Lower leg skin (tissue), 3 donors: ENCODE data around the gene MTFR1L.

ENCODE experiments used
- POLR2A ChIP-seq, 2 donors: fragments of 450-650 bp; IDR thresholded peaks; one replicate each; pipeline ENCODE4 v1.6.1; 2016 to 2017; ENCODE audit warnings: antibody characterized with exemption in 2 of 2, mild to moderate bottlenecking in 1 of 2, moderate library complexity in 1 of 2
- TF ChIP-seq, protein P1 (sequence below), 3 donors: fragments of 450-650 bp; IDR thresholded peaks; one replicate each; pipeline ENCODE4 v1.5.1; 2016; ENCODE audit warnings: antibody characterized with exemption in 3 of 3, mild to moderate bottlenecking in 3 of 3, moderate library complexity in 2 of 3

DNA sequence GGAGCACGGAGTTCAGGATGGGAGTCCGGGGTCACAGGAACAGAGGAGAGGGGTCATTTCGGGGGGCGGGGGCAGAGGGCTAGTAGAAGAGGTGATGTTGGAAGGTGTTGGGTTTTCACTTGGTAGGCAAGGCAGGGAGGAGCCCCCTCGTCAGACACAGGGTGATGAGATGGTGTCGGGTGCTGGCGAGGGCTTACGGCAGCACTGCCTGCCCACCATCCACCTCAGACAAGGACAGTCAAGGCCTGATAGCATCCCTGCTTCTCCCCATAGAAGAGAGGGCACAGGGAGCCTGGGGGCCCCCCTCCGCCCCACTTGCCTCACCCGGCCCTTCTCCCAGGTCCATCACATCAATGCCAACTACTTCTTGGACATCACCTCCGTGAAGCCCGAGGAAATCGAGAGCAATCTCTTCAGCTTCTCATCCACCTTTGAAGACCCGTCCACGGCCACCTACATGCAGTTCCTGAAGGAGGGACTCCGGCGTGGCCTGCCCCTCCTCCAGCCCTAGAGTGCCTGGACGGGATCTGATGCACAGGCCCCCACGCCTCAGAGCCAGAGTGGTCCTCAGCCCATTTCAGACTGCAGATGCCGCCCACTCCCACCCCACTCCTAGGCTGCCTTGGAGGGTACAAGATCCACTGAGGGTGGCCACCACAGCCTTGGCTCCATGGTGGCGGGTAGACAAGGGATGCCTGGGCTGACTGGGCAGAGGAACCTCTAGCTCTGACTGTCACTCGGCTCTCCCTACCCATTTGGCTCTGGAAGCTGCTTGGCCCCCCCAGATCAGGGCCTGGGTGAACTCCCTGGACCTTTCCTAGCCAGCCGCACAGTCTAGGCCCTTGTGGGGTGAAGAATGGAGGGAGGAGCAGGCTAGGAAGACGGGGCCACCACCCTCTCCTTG, 4.3 kb upstream of the MTFR1L start:
- TF ChIP-seq, protein P1, sequence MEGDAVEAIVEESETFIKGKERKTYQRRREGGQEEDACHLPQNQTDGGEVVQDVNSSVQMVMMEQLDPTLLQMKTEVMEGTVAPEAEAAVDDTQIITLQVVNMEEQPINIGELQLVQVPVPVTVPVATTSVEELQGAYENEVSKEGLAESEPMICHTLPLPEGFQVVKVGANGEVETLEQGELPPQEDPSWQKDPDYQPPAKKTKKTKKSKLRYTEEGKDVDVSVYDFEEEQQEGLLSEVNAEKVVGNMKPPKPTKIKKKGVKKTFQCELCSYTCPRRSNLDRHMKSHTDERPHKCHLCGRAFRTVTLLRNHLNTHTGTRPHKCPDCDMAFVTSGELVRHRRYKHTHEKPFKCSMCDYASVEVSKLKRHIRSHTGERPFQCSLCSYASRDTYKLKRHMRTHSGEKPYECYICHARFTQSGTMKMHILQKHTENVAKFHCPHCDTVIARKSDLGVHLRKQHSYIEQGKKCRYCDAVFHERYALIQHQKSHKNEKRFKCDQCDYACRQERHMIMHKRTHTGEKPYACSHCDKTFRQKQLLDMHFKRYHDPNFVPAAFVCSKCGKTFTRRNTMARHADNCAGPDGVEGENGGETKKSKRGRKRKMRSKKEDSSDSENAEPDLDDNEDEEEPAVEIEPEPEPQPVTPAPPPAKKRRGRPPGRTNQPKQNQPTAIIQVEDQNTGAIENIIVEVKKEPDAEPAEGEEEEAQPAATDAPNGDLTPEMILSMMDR (IDR thresholded peaks at IDR 0.05), result no peak
- no peak for TF ChIP-seq POLR2A (IDR thresholded peaks at IDR 0.05)
